HEK293 (cell line): Measurements from ENCODE around the gene JAML.

ENCODE experiments used
- CTCF ChIA-PET: fragments of 350-600 bp; formaldehyde crosslinking; extraction: SDS; loops from one replicate; lab custom pipeline; 2021; ENCODE audit warnings: antibody characterized with exemption; lab: Yijun Ruan, JAX
- POLR2A ChIA-PET: fragments of 300-600 bp; formaldehyde crosslinking; extraction: SDS; loops from one replicate; lab custom pipeline; 2020; ENCODE audit warnings: antibody characterized with exemption, inconsistent platforms; lab: Yijun Ruan, JAX
- H3K27ac ChIP-seq: fragments of 200-500 bp; sonication (Bioruptor generic); 2 replicates; pipeline ENCODE4 v1.5.1; 2014; ENCODE audit warnings: low read depth, low read length, control low read depth, inconsistent platforms; ENCODE audit errors: extremely low read depth
- H3K36me3 ChIP-seq, 2 experiments: fragments of 200-500 bp in 1 of 2; sonication (Bioruptor generic) in 1 of 2; 1 replicate in 1 of 2; 2 replicates in 1 of 2; pipeline ENCODE4 v1.5.1; 2014 to 2017; ENCODE audit warnings: inconsistent platforms in 2 of 2, low read length in 2 of 2; ENCODE audit not compliant: control insufficient read depth in 2 of 2, insufficient read depth in 1 of 2
- H3K4me1 ChIP-seq: fragments of 200-500 bp; sonication (Bioruptor generic); 2 replicates; pipeline ENCODE4 v1.5.1; 2014; ENCODE audit warnings: mild to moderate bottlenecking, low read length, inconsistent platforms; ENCODE audit not compliant: control insufficient read depth, insufficient read depth
- H3K4me3 ChIP-seq: 2 replicates; pipeline ENCODE4 v1.5.1; 2011; ENCODE audit warnings: low read depth, mild to moderate bottlenecking, control low read depth, low read length, moderate library complexity
- H3K9me3 ChIP-seq: fragments of 200-500 bp; sonication (Bioruptor generic); 2 replicates; pipeline ENCODE4 v1.5.1; 2014; ENCODE audit warnings: low read depth, low read length, inconsistent platforms; ENCODE audit not compliant: control insufficient read depth, insufficient read depth
- RBAK ChIP-seq: fragments of 450-650 bp; formaldehyde crosslinking; IDR thresholded peaks from 2 replicates; pipeline ENCODE4 v1.5.1; 2016; ENCODE audit warnings: missing biosample characterization, missing genetic modification characterization
- SCRT2 ChIP-seq: fragments of 450-650 bp; formaldehyde crosslinking; IDR thresholded peaks from 2 replicates; pipeline ENCODE4 v1.5.1; 2016; ENCODE audit warnings: missing biosample characterization, missing genetic modification characterization
- SETDB1 ChIP-seq: IDR thresholded peaks from one replicate; pipeline ENCODE4 v1.6.1; 2017; ENCODE audit warnings: mild to moderate bottlenecking, low read length, moderate library complexity, mixed read lengths; ENCODE audit not compliant: insufficient read length
- ZBTB17 ChIP-seq: fragments of 450-650 bp; formaldehyde crosslinking; IDR thresholded peaks from 2 replicates; pipeline ENCODE4 v1.5.1; 2016; ENCODE audit warnings: missing biosample characterization, missing genetic modification characterization
- ZBTB48 ChIP-seq: fragments of 450-650 bp; formaldehyde crosslinking; IDR thresholded peaks from 2 replicates; pipeline ENCODE4 v1.5.1; 2016; ENCODE audit warnings: missing biosample characterization, missing genetic modification characterization
- ZEB2 ChIP-seq: fragments of 450-650 bp; formaldehyde crosslinking; IDR thresholded peaks from 2 replicates; pipeline ENCODE4 v1.5.1; 2016; ENCODE audit warnings: missing biosample characterization, missing genetic modification characterization
- ZFP69B ChIP-seq: fragments of 450-650 bp; formaldehyde crosslinking; IDR thresholded peaks from 2 replicates; pipeline ENCODE4 v1.5.1; 2016; ENCODE audit warnings: missing biosample characterization, missing genetic modification characterization
- ZNF133 ChIP-seq: fragments of 450-650 bp; formaldehyde crosslinking; IDR thresholded peaks from 2 replicates; pipeline ENCODE4 v1.5.1; 2016; ENCODE audit warnings: missing biosample characterization, missing genetic modification characterization
- ZNF266 ChIP-seq: fragments of 450-650 bp; formaldehyde crosslinking; IDR thresholded peaks from 2 replicates; pipeline ENCODE4 v1.5.1; 2016; ENCODE audit warnings: missing biosample characterization, missing genetic modification characterization, low read depth
- ZNF292 ChIP-seq: fragments of 450-650 bp; formaldehyde crosslinking; IDR thresholded peaks from 2 replicates; pipeline ENCODE4 v1.5.1; 2016; ENCODE audit warnings: low read depth, missing biosample characterization, missing genetic modification characterization, borderline replicate concordance
- ZNF335 ChIP-seq: fragments of 450-650 bp; formaldehyde crosslinking; conservative IDR thresholded peaks from 2 replicates; pipeline ENCODE4 v1.5.1; 2016; ENCODE audit warnings: missing biosample characterization, missing genetic modification characterization
- ZNF354C ChIP-seq: fragments of 450-650 bp; formaldehyde crosslinking; IDR thresholded peaks from 2 replicates; pipeline ENCODE4 v1.5.1; 2016; ENCODE audit warnings: missing biosample characterization, missing genetic modification characterization, low read depth, borderline replicate concordance
- ZNF394 ChIP-seq: fragments of 450-650 bp; formaldehyde crosslinking; IDR thresholded peaks from 2 replicates; pipeline ENCODE4 v1.5.1; 2016; ENCODE audit warnings: missing biosample characterization, missing genetic modification characterization, mild to moderate bottlenecking, moderate library complexity, borderline replicate concordance
- ZNF514 ChIP-seq: fragments of 450-650 bp; formaldehyde crosslinking; IDR thresholded peaks from 2 replicates; pipeline ENCODE4 v1.5.1; 2016; ENCODE audit warnings: missing biosample characterization, missing genetic modification characterization
- ZNF549 ChIP-seq: fragments of 450-650 bp; IDR thresholded peaks from 2 replicates; pipeline ENCODE4 v1.5.1; 2018; ENCODE audit warnings: missing biosample characterization, missing genetic modification characterization, mild to moderate bottlenecking, inconsistent platforms, moderate library complexity
- ZNF560 ChIP-seq: fragments of 450-650 bp; formaldehyde crosslinking; IDR thresholded peaks from 2 replicates; pipeline ENCODE4 v1.5.1; 2017; ENCODE audit warnings: missing biosample characterization, missing genetic modification characterization, borderline replicate concordance
- ZNF629 ChIP-seq: fragments of 450-650 bp; formaldehyde crosslinking; IDR thresholded peaks from 2 replicates; pipeline ENCODE4 v1.5.1; 2017; ENCODE audit warnings: missing biosample characterization, missing genetic modification characterization
- TF ChIP-seq, protein P1 (sequence below): fragments of 450-650 bp; formaldehyde crosslinking; IDR thresholded peaks from 2 replicates; pipeline ENCODE4 v1.5.1; 2016; ENCODE audit warnings: missing biosample characterization, missing genetic modification characterization, low read depth
- TF ChIP-seq, protein P2 (sequence below): fragments of 450-650 bp; formaldehyde crosslinking; IDR thresholded peaks from 2 replicates; pipeline ENCODE4 v1.5.1; 2016; ENCODE audit warnings: missing biosample characterization, missing genetic modification characterization
- TF ChIP-seq, protein P3 (sequence below): fragments of 450-650 bp; IDR thresholded peaks from 2 replicates; pipeline ENCODE4 v1.5.1; 2018; ENCODE audit warnings: missing biosample characterization, mild to moderate bottlenecking, missing genetic modification characterization
- TF ChIP-seq, protein P4 (sequence below): fragments of 450-650 bp; formaldehyde crosslinking; IDR thresholded peaks from 2 replicates; pipeline ENCODE4 v1.5.1; 2016; ENCODE audit warnings: missing biosample characterization, missing genetic modification characterization
- TF ChIP-seq, protein P5 (sequence below): fragments of 450-650 bp; IDR thresholded peaks from 2 replicates; pipeline ENCODE4 v1.5.1; 2018; ENCODE audit warnings: missing biosample characterization, missing genetic modification characterization

JAML gene

DNA sequence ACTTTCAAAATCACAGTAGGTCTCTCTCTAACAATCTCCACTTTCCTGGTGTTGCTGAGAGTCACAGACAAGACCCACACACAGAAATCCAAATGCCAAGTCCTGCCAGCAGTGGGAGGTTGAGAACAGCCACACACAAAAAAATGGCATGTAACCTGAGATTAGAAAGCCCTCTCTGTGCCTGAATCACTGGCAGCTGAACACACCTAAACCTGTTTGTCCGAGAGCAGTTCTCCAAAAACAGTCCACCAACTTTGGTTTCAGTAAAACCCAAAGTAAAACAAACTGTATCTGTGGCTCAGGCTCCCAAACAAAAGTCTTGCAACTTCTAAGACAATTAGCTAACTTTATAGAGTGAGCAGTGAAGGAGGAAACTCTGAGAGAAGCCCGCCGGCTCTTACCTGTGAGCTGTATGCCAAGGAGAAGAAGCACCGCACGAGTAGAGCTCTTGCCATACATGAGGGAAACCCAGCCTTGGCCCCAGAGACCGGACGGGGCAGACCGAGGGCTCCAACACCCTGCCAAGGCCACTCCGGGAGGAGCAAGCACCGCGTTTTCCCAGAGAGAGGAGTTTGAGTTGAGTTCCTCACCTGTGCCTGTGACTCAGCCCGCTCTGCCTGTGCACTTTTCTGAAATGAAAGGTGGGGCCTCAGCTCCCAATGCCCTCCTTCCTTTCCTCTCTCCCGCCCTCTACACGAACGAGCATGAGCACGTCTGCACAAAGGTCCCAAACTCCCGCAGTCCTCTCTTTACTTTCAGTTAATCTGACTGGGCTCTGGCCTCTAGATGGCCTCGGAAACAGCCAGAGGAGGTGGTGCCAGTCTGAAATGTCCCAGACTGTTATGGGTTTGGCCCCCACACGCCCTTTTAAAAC, 39.1 kb upstream of the JAML start, which contains the start of gene MPZL2 (continued):
- TF ChIP-seq, protein P1, sequence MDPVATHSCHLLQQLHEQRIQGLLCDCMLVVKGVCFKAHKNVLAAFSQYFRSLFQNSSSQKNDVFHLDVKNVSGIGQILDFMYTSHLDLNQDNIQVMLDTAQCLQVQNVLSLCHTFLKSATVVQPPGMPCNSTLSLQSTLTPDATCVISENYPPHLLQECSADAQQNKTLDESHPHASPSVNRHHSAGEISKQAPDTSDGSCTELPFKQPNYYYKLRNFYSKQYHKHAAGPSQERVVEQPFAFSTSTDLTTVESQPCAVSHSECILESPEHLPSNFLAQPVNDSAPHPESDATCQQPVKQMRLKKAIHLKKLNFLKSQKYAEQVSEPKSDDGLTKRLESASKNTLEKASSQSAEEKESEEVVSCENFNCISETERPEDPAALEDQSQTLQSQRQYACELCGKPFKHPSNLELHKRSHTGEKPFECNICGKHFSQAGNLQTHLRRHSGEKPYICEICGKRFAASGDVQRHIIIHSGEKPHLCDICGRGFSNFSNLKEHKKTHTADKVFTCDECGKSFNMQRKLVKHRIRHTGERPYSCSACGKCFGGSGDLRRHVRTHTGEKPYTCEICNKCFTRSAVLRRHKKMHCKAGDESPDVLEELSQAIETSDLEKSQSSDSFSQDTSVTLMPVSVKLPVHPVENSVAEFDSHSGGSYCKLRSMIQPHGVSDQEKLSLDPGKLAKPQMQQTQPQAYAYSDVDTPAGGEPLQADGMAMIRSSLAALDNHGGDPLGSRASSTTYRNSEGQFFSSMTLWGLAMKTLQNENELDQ (tag by site-specific recombination): no peak
- TF ChIP-seq, protein P2, sequence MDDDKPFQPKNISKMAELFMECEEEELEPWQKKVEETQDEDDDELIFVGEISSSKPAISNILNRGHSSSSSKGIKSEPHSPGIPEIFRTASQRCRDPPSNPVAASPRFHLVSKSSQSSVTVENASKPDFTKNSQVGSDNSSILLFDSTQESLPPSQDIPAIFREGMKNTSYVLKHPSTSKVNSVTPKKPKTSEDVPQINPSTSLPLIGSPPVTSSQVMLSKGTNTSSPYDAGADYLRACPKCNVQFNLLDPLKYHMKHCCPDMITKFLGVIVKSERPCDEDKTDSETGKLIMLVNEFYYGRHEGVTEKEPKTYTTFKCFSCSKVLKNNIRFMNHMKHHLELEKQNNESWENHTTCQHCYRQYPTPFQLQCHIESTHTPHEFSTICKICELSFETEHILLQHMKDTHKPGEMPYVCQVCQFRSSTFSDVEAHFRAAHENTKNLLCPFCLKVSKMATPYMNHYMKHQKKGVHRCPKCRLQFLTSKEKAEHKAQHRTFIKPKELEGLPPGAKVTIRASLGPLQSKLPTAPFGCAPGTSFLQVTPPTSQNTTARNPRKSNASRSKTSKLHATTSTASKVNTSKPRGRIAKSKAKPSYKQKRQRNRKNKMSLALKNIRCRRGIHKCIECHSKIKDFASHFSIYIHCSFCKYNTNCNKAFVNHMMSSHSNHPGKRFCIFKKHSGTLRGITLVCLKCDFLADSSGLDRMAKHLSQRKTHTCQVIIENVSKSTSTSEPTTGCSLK (tag by site-specific recombination): no peak
- no peak for TF ChIP-seq ZNF629 (tag by site-specific recombination)
- TF ChIP-seq ZNF133 (tag by site-specific recombination): no peak
- no peak for TF ChIP-seq ZBTB48
- TF ChIP-seq ZNF549: no peak
- TF ChIP-seq ZNF394: no peak
- no peak for TF ChIP-seq ZNF514 (tag by site-specific recombination)
- TF ChIP-seq, protein P3, sequence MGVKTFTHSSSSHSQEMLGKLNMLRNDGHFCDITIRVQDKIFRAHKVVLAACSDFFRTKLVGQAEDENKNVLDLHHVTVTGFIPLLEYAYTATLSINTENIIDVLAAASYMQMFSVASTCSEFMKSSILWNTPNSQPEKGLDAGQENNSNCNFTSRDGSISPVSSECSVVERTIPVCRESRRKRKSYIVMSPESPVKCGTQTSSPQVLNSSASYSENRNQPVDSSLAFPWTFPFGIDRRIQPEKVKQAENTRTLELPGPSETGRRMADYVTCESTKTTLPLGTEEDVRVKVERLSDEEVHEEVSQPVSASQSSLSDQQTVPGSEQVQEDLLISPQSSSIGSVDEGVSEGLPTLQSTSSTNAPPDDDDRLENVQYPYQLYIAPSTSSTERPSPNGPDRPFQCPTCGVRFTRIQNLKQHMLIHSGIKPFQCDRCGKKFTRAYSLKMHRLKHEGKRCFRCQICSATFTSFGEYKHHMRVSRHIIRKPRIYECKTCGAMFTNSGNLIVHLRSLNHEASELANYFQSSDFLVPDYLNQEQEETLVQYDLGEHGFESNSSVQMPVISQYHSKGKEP: no peak
- no peak for TF ChIP-seq SCRT2 (tag by site-specific recombination)
- no peak for TF ChIP-seq ZNF560 (tag by site-specific recombination)
- TF ChIP-seq ZNF335 (tag by site-specific recombination): peak; percentile 69
- TF ChIP-seq ZNF266: no peak

DNA sequence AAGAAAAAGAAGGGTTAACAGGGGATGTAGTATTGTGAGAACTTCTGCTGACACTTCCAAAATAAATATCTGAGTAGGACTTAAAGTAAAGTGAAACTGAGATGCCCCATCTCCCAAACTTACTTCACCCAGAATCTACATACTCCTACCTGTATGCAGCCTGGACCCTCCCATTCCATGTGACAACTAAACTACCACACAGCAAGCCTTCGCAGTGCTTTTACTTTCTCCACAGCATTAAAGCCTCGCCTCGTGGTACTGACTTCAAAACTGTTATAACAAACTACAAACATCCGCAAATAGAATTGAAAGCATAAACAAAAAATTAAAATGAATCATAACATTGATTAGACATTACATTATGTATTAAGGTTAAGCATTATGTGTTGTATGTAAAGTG, 38.3 kb upstream of the JAML start:
- H3K27ac ChIP-seq: no peak overlapping the region
- ChIA-PET POLR2A (interaction anchor here (1.0 kb wide), 1 partner anchor 18 kb away, joined by 3 read pairs; no protein-coding TSS in a partner anchor), CTCF (interaction anchor here (1.1 to 1.4 kb wide), 2 partner anchors 20 to 88 kb away, joined by 4 read pairs; no protein-coding TSS in a partner anchor)
- H3K4me1 ChIP-seq: no peaks in the 10 kb centered on the region
- TF ChIP-seq SETDB1 (no peak), RBAK (no peak)
- H3K9me3 ChIP-seq: no peaks in the 10 kb centered on the region
- H3K4me3 ChIP-seq: no peak overlapping the region
- no peaks in the 10 kb centered on the region for H3K36me3 ChIP-seq

DNA sequence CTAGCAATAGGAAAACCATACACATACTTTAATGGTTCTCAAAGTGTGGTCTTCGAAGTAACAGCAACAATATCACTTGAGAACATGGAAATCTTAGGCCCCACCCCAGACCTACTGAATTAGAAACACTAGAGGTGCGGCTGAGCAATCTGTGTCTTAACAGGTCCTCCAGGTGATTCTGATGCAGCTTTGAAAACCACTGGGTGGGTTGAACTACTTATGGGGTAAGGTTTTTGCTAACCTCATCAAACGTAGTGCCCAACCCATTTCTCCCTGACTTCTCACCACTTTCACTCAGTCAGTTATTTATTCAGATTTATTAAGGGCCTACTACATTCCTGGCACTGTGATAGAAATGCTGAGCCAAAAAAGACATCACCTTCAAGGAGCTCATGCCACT, 35.5 kb upstream of the JAML start:
- no peak overlapping the region for H3K4me3 ChIP-seq
- H3K4me1 ChIP-seq: no peaks in the 10 kb centered on the region
- no peaks in the 10 kb centered on the region for H3K9me3 ChIP-seq
- no peaks in the 10 kb centered on the region for H3K36me3 ChIP-seq
- POLR2A ChIA-PET: no interaction called here
- CTCF ChIA-PET: interaction anchor here (1.0 to 1.1 kb wide), 2 partner anchors 62 to 85 kb away, joined by 3 read pairs; no protein-coding TSS in a partner anchor
- no peak overlapping the region for H3K27ac ChIP-seq
- TF ChIP-seq ZNF354C (tag by site-specific recombination) (no peak), ZEB2 (tag by site-specific recombination) (no peak), ZNF292 (no peak), ZBTB17 (no peak), ZFP69B (tag by site-specific recombination) (no peak)
- TF ChIP-seq, protein P4, sequence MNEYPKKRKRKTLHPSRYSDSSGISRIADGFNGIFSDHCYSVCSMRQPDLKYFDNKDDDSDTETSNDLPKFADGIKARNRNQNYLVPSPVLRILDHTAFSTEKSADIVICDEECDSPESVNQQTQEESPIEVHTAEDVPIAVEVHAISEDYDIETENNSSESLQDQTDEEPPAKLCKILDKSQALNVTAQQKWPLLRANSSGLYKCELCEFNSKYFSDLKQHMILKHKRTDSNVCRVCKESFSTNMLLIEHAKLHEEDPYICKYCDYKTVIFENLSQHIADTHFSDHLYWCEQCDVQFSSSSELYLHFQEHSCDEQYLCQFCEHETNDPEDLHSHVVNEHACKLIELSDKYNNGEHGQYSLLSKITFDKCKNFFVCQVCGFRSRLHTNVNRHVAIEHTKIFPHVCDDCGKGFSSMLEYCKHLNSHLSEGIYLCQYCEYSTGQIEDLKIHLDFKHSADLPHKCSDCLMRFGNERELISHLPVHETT (tag by site-specific recombination): no peak
- TF ChIP-seq, protein P5, sequence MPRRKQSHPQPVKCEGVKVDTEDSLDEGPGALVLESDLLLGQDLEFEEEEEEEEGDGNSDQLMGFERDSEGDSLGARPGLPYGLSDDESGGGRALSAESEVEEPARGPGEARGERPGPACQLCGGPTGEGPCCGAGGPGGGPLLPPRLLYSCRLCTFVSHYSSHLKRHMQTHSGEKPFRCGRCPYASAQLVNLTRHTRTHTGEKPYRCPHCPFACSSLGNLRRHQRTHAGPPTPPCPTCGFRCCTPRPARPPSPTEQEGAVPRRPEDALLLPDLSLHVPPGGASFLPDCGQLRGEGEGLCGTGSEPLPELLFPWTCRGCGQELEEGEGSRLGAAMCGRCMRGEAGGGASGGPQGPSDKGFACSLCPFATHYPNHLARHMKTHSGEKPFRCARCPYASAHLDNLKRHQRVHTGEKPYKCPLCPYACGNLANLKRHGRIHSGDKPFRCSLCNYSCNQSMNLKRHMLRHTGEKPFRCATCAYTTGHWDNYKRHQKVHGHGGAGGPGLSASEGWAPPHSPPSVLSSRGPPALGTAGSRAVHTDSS: no peak
